HFFc6 (cell line): ENCODE measurements around the gene SEMA4C. TPM values are rescaled to one million over a fixed set of nuclear protein-coding genes. Genes with fewer than 3 reads are reported as not detected.
A peak's percentile ranks its signal among the peaks of the same experiment; 100 is the strongest.

Source experiments
- DNase-seq: peaks from one replicate; pipeline ENCODE4 v3.0.0-alpha.2; 2018
- H3K27ac Mint-ChIP-seq: 2 replicates; pipeline ENCODE4 v1.8.0; 2020; ENCODE audit warnings: mild to moderate bottlenecking, mixed read lengths
- H3K27me3 Mint-ChIP-seq: 2 replicates; pipeline ENCODE4 v1.8.0; 2021; ENCODE audit warnings: mild to moderate bottlenecking, moderate library complexity, mixed read lengths; ENCODE audit not compliant: insufficient read depth
- H3K36me3 Mint-ChIP-seq: 2 replicates; pipeline ENCODE4 v1.8.0; 2021; ENCODE audit warnings: low read depth, mixed read lengths
- H3K4me1 Mint-ChIP-seq: 2 replicates; pipeline ENCODE4 v1.8.0; 2020; ENCODE audit warnings: low read depth, mixed read lengths
- H3K4me3 Mint-ChIP-seq: 2 replicates; pipeline ENCODE4 v1.8.0; 2020; ENCODE audit warnings: mild to moderate bottlenecking, moderate library complexity, mixed read lengths
- H3K9me3 Mint-ChIP-seq: 2 replicates; pipeline ENCODE4 v1.8.0; 2020; ENCODE audit warnings: mild to moderate bottlenecking, mixed read lengths
- total RNA-seq, 6 experiments: library from RNA; stranded (reverse); fragmentation: NEBNext Ultra II Directional; extraction: Animal tissue kit (Norgen Biotek cat#: 25700); gene quantifications; 2 replicates in 1 of 6; 3 replicates in 5 of 6; pipeline ENCODE4 v1.2.3, GENCODE V29; 2021
- TF ChIP-seq, protein P1 (sequence below): fragments of 200-600 bp; sonication (generic); IDR thresholded peaks from 2 replicates; pipeline ENCODE4 v1.5.0; 2021; ENCODE audit warnings: antibody characterized with exemption, mild to moderate bottlenecking

The SEMA4C gene
- total RNA-seq, 6 experiments from 2014 or later: 11.6 to 13.7 (median 12.7) TPM

DNA sequence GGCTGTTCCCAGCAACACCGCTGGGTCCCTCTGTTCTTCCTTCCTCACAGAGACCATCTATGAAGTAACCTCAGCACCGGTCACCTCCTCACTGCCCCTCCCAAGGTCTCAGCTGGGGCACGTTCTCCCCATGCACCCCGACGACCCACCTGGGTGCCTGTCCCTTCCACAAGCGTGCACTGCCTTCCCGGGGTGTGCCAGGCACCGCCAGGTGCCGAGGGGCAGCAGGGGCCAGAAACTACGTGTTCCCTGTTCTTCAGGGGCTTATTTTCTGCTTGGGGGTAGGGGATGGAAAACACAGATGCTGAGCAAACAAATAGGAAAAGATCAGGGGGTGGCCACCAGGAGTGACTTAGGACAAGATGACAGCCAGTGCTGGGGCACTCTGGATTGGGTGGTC is 30.4 kb upstream of the SEMA4C start:
- DNase-seq: no peak
- H3K4me3 Mint-ChIP-seq: no peak overlapping the region
- no peaks in the 10 kb centered on the region for H3K9me3 Mint-ChIP-seq

DNA sequence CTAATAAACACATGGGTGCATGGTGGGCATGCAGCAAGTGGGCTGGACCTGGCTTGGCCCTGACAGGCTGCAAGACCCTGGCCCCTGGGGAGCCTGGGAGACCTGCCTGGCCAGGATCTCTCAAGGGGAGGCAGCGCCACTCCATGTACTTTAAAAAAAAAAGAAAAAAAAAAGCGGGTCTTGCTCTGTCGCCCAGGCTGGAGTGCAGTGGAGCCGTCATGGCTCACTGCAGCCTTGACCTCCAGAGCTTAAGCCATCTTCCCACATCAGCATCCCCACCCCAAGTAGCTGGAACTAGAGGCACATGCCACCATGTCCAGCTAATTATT is 29.5 kb upstream of the SEMA4C start:
- Mint-ChIP-seq H3K4me1 (peaks cover 10% of the 10 kb centered on the region; the same call in 1 of the 2 replicates), H3K9me3 (no peaks in the 10 kb centered on the region), H3K4me3 (no peak overlapping the region), H3K27me3 (peaks cover 21% of the 10 kb centered on the region), H3K36me3 (no peaks in the 10 kb centered on the region), H3K27ac (no peak overlapping the region)
- TF ChIP-seq, protein P1, sequence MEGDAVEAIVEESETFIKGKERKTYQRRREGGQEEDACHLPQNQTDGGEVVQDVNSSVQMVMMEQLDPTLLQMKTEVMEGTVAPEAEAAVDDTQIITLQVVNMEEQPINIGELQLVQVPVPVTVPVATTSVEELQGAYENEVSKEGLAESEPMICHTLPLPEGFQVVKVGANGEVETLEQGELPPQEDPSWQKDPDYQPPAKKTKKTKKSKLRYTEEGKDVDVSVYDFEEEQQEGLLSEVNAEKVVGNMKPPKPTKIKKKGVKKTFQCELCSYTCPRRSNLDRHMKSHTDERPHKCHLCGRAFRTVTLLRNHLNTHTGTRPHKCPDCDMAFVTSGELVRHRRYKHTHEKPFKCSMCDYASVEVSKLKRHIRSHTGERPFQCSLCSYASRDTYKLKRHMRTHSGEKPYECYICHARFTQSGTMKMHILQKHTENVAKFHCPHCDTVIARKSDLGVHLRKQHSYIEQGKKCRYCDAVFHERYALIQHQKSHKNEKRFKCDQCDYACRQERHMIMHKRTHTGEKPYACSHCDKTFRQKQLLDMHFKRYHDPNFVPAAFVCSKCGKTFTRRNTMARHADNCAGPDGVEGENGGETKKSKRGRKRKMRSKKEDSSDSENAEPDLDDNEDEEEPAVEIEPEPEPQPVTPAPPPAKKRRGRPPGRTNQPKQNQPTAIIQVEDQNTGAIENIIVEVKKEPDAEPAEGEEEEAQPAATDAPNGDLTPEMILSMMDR: no peak
- no peak for DNase-seq

More for the DNA sequence above, 30.4 kb upstream of the SEMA4C start:
- Mint-ChIP-seq H3K4me1 (peaks cover 10% of the 10 kb centered on the region; the same call in 1 of the 2 replicates), H3K27ac (no peak overlapping the region), H3K27me3 (peaks cover 17% of the 10 kb centered on the region), H3K36me3 (no peaks in the 10 kb centered on the region)
- TF ChIP-seq, protein P1: no peak

- TF ChIP-seq, protein P1: no peak
- Mint-ChIP-seq H3K27ac (no peak overlapping the region), H3K27me3 (peaks cover 21% of the 10 kb centered on the region), H3K4me1 (peaks cover 10% of the 10 kb centered on the region; the same call in 1 of the 2 replicates), H3K9me3 (no peaks in the 10 kb centered on the region), H3K36me3 (no peaks in the 10 kb centered on the region), H3K4me3 (no peak overlapping the region)
- DNase-seq: peak; percentile 19
Measured at GRCh38 chr2:96898641-96899412, 28.9 kb upstream of the SEMA4C start.

- DNase-seq: no peak
- Mint-ChIP-seq H3K27ac (no peak overlapping the region), H3K4me1 (peaks cover 10% of the 10 kb centered on the region; the same call in 1 of the 2 replicates), H3K9me3 (no peaks in the 10 kb centered on the region), H3K27me3 (peaks cover 21% of the 10 kb centered on the region), H3K4me3 (no peak overlapping the region), H3K36me3 (no peaks in the 10 kb centered on the region)
- TF ChIP-seq, protein P1: no peak
Measured at GRCh38 chr2:96898135-96898505, 28.2 kb upstream of the SEMA4C start.

DNA sequence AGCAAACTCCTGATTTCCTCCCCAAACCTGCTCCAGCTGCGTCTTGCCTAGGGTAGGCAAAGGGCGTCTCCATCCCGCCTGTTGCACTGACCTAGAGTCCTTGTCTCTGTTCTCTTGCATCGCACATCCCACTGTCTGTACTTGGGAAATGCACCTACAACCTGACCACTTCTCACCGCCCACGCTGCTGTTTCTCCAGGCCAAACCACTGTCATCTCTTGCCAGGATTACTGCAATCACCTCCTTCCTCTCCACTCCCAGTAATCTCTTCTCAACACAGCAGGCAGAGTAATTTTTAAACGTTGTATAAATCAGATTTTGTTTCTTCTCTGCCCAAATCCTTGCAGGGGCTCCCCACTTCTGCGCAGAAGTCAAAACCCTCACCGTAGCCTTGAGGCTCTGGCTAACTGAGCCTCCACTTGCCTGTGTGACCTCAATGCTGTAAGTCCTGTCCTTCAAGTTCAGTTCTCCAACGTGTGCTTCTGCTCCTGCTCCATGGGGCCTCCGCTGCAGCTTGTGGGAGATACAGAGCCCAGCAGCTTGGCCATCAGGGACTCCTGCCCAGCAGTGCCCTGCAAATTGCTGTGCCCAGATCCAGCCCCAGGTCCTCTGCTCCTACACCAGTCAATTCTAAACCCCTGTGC is 27.7 kb upstream of the SEMA4C start:
- H3K4me3 Mint-ChIP-seq: no peak overlapping the region

More for the DNA sequence above, 27.7 kb upstream of the SEMA4C start:
- peaks cover 10% of the 10 kb centered on the region; the same call in 1 of the 2 replicates for H3K4me1 Mint-ChIP-seq
- DNase-seq: no peak
- no peaks in the 10 kb centered on the region for H3K36me3 Mint-ChIP-seq
- H3K27ac Mint-ChIP-seq: no peak overlapping the region
- TF ChIP-seq, protein P1: no peak
- no peaks in the 10 kb centered on the region for H3K9me3 Mint-ChIP-seq
- H3K27me3 Mint-ChIP-seq: peaks cover 24% of the 10 kb centered on the region
